Germinal center (tissue), 1 donor: ENCODE results near the gene ATOH7.
"Not testable (repeated sequence)": the region's sequence is repeated elsewhere in the genome, so short reads cannot be mapped to it uniquely, and the experiment has no call there.

Experiments
- DNase-seq: peaks from one replicate; pipeline ENCODE4 v3.0.0; 2012; ENCODE audit warnings: mixed read lengths, low spot score

The ATOH7 gene

GRCh38 chr10:68231817-68232251, at the start of gene ATOH7:
Gene ATOH7, minus strand, starts transcription at chr10:68232113. Its CDS starts 436 bp downstream, at chr10:68231677.
- DNase-seq, result no peak

GRCh38 chr10:68280758-68281157, 48.8 kb upstream of the ATOH7 start:
- no peak for DNase-seq

GRCh38 chr10:68278906-68279753, 47.2 kb upstream of the ATOH7 start:
- not testable (repeated sequence) for DNase-seq

- DNase-seq, result not testable (repeated sequence)
These were observed 45.9 kb upstream of the ATOH7 start for GRCh38 chr10:68277814-68278213.

GRCh38 chr10:68276224-68276623, 44.3 kb upstream of the ATOH7 start:
- no peak for DNase-seq

- no peak for DNase-seq
These were observed 43.8 kb upstream of the ATOH7 start for GRCh38 chr10:68275600-68276126.

GRCh38 chr10:68272833-68273232, 40.9 kb upstream of the ATOH7 start:
- DNase-seq, result no peak

- no peak for DNase-seq
These were observed 39.4 kb upstream of the ATOH7 start for GRCh38 chr10:68271196-68271882.

- no peak for DNase-seq
These were observed 37.8 kb upstream of the ATOH7 start for GRCh38 chr10:68269562-68270290.

- no peak for DNase-seq
These were observed 29.4 kb upstream of the ATOH7 start for GRCh38 chr10:68261132-68261856.

GRCh38 chr10:68253346-68253745, 21.4 kb upstream of the ATOH7 start:
- no peak for DNase-seq

- DNase-seq, result no peak
These were observed 19.9 kb upstream of the ATOH7 start for GRCh38 chr10:68251625-68252495.

- DNase-seq, result no peak
These were observed 19.2 kb upstream of the ATOH7 start for GRCh38 chr10:68251151-68251550.

GRCh38 chr10:68249297-68249696, 17.4 kb upstream of the ATOH7 start:
- DNase-seq, result no peak

GRCh38 chr10:68247931-68248330, 16.0 kb upstream of the ATOH7 start:
- no peak for DNase-seq

- not testable (repeated sequence) for DNase-seq
These were observed 14.5 kb upstream of the ATOH7 start for GRCh38 chr10:68246397-68246796.

- DNase-seq, result no peak
These were observed 10.1 kb upstream of the ATOH7 start for GRCh38 chr10:68242051-68242450.

- DNase-seq, result no peak
These were observed 7.8 kb upstream of the ATOH7 start for GRCh38 chr10:68239596-68240150.

- DNase-seq, result no peak
These were observed 7.2 kb upstream of the ATOH7 start for GRCh38 chr10:68239069-68239468.

GRCh38 chr10:68238371-68238770, 6.5 kb upstream of the ATOH7 start:
- no peak for DNase-seq
